ENCODE measurements around the gene FZD10. TPM values are rescaled to one million over a fixed set of nuclear protein-coding genes. Genes with fewer than 3 reads are reported as not detected.
A peak's percentile ranks its signal among the peaks of the same experiment; 100 is the strongest.

Gene FZD10
- total RNA-seq: not detected in 2 replicates

- no peaks in the 10 kb centered on the region for H3K9me3 Mint-ChIP-seq
- H3K27ac Mint-ChIP-seq: peak within 1 kb of the TSS; percentile 52
- no peak for DNase-seq (ENCODE audit: low spot score)
- intact Hi-C loops (cut with micrococcal nuclease): no loop called here
- H3K4me3 Mint-ChIP-seq: no peak within 1 kb of the TSS
- H3K27me3 Mint-ChIP-seq (ENCODE audit: insufficient read depth): peaks cover 29% of the 10 kb centered on the region
- H3K4me1 Mint-ChIP-seq (ENCODE audit: low read depth): no peaks in the 10 kb centered on the region
- H3K36me3 Mint-ChIP-seq (ENCODE audit: low read depth): peaks cover 2% of the 10 kb centered on the region
Observed at GRCh38 chr12:130162267-130162666, at the start of gene FZD10. TSS of gene FZD10 (plus strand) at chr12:130162464. CDS start at chr12:130162943, 479 bp downstream.

- intact Hi-C loops (cut with micrococcal nuclease): no loop called here
- H3K36me3 Mint-ChIP-seq (ENCODE audit: low read depth): no peaks in the 10 kb centered on the region
- no peaks in the 10 kb centered on the region for H3K27me3 Mint-ChIP-seq (ENCODE audit: insufficient read depth)
- no peaks in the 10 kb centered on the region for H3K9me3 Mint-ChIP-seq
- no peak for DNase-seq (ENCODE audit: low spot score)
- no peaks in the 10 kb centered on the region for H3K4me1 Mint-ChIP-seq (ENCODE audit: low read depth)
- H3K4me3 Mint-ChIP-seq: no peak overlapping the region
- no peak overlapping the region for H3K27ac Mint-ChIP-seq
Observed at GRCh38 chr12:130114952-130115351, 47.3 kb upstream of the FZD10 start.

- no peaks in the 10 kb centered on the region for H3K27me3 Mint-ChIP-seq (ENCODE audit: insufficient read depth)
- intact Hi-C loops (cut with micrococcal nuclease): no loop called here
- H3K4me1 Mint-ChIP-seq (ENCODE audit: low read depth): no peaks in the 10 kb centered on the region
- H3K36me3 Mint-ChIP-seq (ENCODE audit: low read depth): no peaks in the 10 kb centered on the region
- no peak overlapping the region for H3K4me3 Mint-ChIP-seq
- no peaks in the 10 kb centered on the region for H3K9me3 Mint-ChIP-seq
- no peak overlapping the region for H3K27ac Mint-ChIP-seq
- no peak for DNase-seq (ENCODE audit: low spot score)
Observed at GRCh38 chr12:130115646-130116045, 46.6 kb upstream of the FZD10 start.

- intact Hi-C loops (cut with micrococcal nuclease): no loop called here
- no peaks in the 10 kb centered on the region for H3K4me1 Mint-ChIP-seq (ENCODE audit: low read depth)
- no peak for DNase-seq (ENCODE audit: low spot score)
- no peaks in the 10 kb centered on the region for H3K9me3 Mint-ChIP-seq
- H3K27me3 Mint-ChIP-seq (ENCODE audit: insufficient read depth): peaks cover 2% of the 10 kb centered on the region
- no peaks in the 10 kb centered on the region for H3K36me3 Mint-ChIP-seq (ENCODE audit: low read depth)
- H3K4me3 Mint-ChIP-seq: no peak overlapping the region
- no peak overlapping the region for H3K27ac Mint-ChIP-seq
Observed at GRCh38 chr12:130116791-130117190, 45.5 kb upstream of the FZD10 start.

- DNase-seq (ENCODE audit: low spot score): no peak
- Mint-ChIP-seq H3K27me3 (ENCODE audit: insufficient read depth) (peaks cover 2% of the 10 kb centered on the region), H3K27ac (no peak overlapping the region), H3K4me1 (ENCODE audit: low read depth) (no peaks in the 10 kb centered on the region), H3K36me3 (ENCODE audit: low read depth) (no peaks in the 10 kb centered on the region), H3K9me3 (no peaks in the 10 kb centered on the region), H3K4me3 (no peak overlapping the region)
- intact Hi-C loops (cut with micrococcal nuclease): no loop called here
Observed at GRCh38 chr12:130117233-130117632, 45.0 kb upstream of the FZD10 start.

- Mint-ChIP-seq H3K4me1 (ENCODE audit: low read depth) (no peaks in the 10 kb centered on the region), H3K27me3 (ENCODE audit: insufficient read depth) (peaks cover 4% of the 10 kb centered on the region), H3K4me3 (no peak overlapping the region), H3K9me3 (no peaks in the 10 kb centered on the region), H3K27ac (no peak overlapping the region), H3K36me3 (ENCODE audit: low read depth) (no peaks in the 10 kb centered on the region)
- intact Hi-C loops (cut with micrococcal nuclease): no loop called here
- no peak for DNase-seq (ENCODE audit: low spot score)
Observed at GRCh38 chr12:130117701-130118100, 44.6 kb upstream of the FZD10 start.

GRCh38 chr12:130118181-130118580 is 44.1 kb upstream of the FZD10 start:
- Mint-ChIP-seq H3K36me3 (ENCODE audit: low read depth) (no peaks in the 10 kb centered on the region), H3K9me3 (no peaks in the 10 kb centered on the region), H3K4me1 (ENCODE audit: low read depth) (no peaks in the 10 kb centered on the region), H3K27me3 (ENCODE audit: insufficient read depth) (peaks cover 4% of the 10 kb centered on the region), H3K4me3 (no peak overlapping the region), H3K27ac (no peak overlapping the region)
- intact Hi-C loops (cut with micrococcal nuclease): no loop called here
- DNase-seq (ENCODE audit: low spot score): no peak

GRCh38 chr12:130119241-130119861 is 42.9 kb upstream of the FZD10 start:
- no peaks in the 10 kb centered on the region for H3K9me3 Mint-ChIP-seq
- peaks cover 4% of the 10 kb centered on the region for H3K27me3 Mint-ChIP-seq (ENCODE audit: insufficient read depth)
- H3K4me1 Mint-ChIP-seq (ENCODE audit: low read depth): no peaks in the 10 kb centered on the region
- intact Hi-C loops (cut with micrococcal nuclease): no loop called here
- no peak overlapping the region for H3K27ac Mint-ChIP-seq
- no peak overlapping the region for H3K4me3 Mint-ChIP-seq
- no peak for DNase-seq (ENCODE audit: low spot score)
- H3K36me3 Mint-ChIP-seq (ENCODE audit: low read depth): no peaks in the 10 kb centered on the region

- peaks cover 4% of the 10 kb centered on the region for H3K27me3 Mint-ChIP-seq (ENCODE audit: insufficient read depth)
- intact Hi-C loops (cut with micrococcal nuclease): no loop called here
- H3K36me3 Mint-ChIP-seq (ENCODE audit: low read depth): no peaks in the 10 kb centered on the region
- no peaks in the 10 kb centered on the region for H3K9me3 Mint-ChIP-seq
- H3K4me3 Mint-ChIP-seq: no peak overlapping the region
- no peak for DNase-seq (ENCODE audit: low spot score)
- no peak overlapping the region for H3K27ac Mint-ChIP-seq
- H3K4me1 Mint-ChIP-seq (ENCODE audit: low read depth): no peaks in the 10 kb centered on the region
Observed at GRCh38 chr12:130120012-130120805, 42.1 kb upstream of the FZD10 start.

GRCh38 chr12:130121226-130122000 is 40.9 kb upstream of the FZD10 start:
- intact Hi-C loops (cut with micrococcal nuclease): no loop called here
- Mint-ChIP-seq H3K36me3 (ENCODE audit: low read depth) (no peaks in the 10 kb centered on the region), H3K4me3 (no peak overlapping the region), H3K4me1 (ENCODE audit: low read depth) (no peaks in the 10 kb centered on the region), H3K9me3 (no peaks in the 10 kb centered on the region), H3K27ac (no peak overlapping the region), H3K27me3 (ENCODE audit: insufficient read depth) (peaks cover 7% of the 10 kb centered on the region)
- no peak for DNase-seq (ENCODE audit: low spot score)

- no peak overlapping the region for H3K4me3 Mint-ChIP-seq
- H3K4me1 Mint-ChIP-seq (ENCODE audit: low read depth): no peaks in the 10 kb centered on the region
- H3K27me3 Mint-ChIP-seq (ENCODE audit: insufficient read depth): peaks cover 7% of the 10 kb centered on the region
- H3K27ac Mint-ChIP-seq: no peak overlapping the region
- no peaks in the 10 kb centered on the region for H3K9me3 Mint-ChIP-seq
- H3K36me3 Mint-ChIP-seq (ENCODE audit: low read depth): no peaks in the 10 kb centered on the region
- no peak for DNase-seq (ENCODE audit: low spot score)
- intact Hi-C loops (cut with micrococcal nuclease): no loop called here
Observed at GRCh38 chr12:130122356-130122755, 39.9 kb upstream of the FZD10 start.

- Mint-ChIP-seq H3K9me3 (no peaks in the 10 kb centered on the region), H3K27me3 (ENCODE audit: insufficient read depth) (peaks cover 7% of the 10 kb centered on the region), H3K27ac (no peak overlapping the region), H3K36me3 (ENCODE audit: low read depth) (no peaks in the 10 kb centered on the region), H3K4me1 (ENCODE audit: low read depth) (no peaks in the 10 kb centered on the region), H3K4me3 (no peak overlapping the region)
- DNase-seq (ENCODE audit: low spot score): no peak
- intact Hi-C loops (cut with micrococcal nuclease): no loop called here
Observed at GRCh38 chr12:130124106-130124505, 38.2 kb upstream of the FZD10 start.

- DNase-seq (ENCODE audit: low spot score): no peak
- H3K27ac Mint-ChIP-seq: no peak overlapping the region
- peaks cover 7% of the 10 kb centered on the region for H3K27me3 Mint-ChIP-seq (ENCODE audit: insufficient read depth)
- intact Hi-C loops (cut with micrococcal nuclease): no loop called here
- no peak overlapping the region for H3K4me3 Mint-ChIP-seq
- H3K36me3 Mint-ChIP-seq (ENCODE audit: low read depth): no peaks in the 10 kb centered on the region
- no peaks in the 10 kb centered on the region for H3K9me3 Mint-ChIP-seq
- no peaks in the 10 kb centered on the region for H3K4me1 Mint-ChIP-seq (ENCODE audit: low read depth)
Observed at GRCh38 chr12:130124605-130125244, 37.5 kb upstream of the FZD10 start.

All from activated T-helper 1 cell treated with anti-CD3 and anti-CD28 coated beads, Interleukin-12 subunit alpha, Interleukin-12 subunit beta, Interleukin-2, Interleukin-4 antibody, amounts not matched to agents 30 ng/mL and 10 ng/mL and 1 ng/mL, durations not matched to agents 14 hours and 24 hours and 36 hours (primary cell).